Calu3 (cell line): ENCODE measurements around the gene PLK5. TPM values are rescaled to one million over a fixed set of nuclear protein-coding genes. Genes with fewer than 3 reads are reported as not detected.

Experiments used
- BruUV-seq: library from RNA; stranded (reverse); fragments of 400-500 nt; replicated peaks from 2 replicates; lab custom pipeline; 2021; lab: Mats Ljungman, UMichigan
- CTCF ChIA-PET: fragments of 300-600 bp; sonication (Branson Sonifier 250); formaldehyde crosslinking; loops from one replicate; lab custom pipeline; 2022; ENCODE audit warnings: antibody characterized with exemption; lab: Charles Lee
- DNase-seq: peaks from one replicate; pipeline ENCODE4 v3.0.0; 2022
- H3K27ac Mint-ChIP-seq: one replicate; pipeline ENCODE4 v1.8.0; 2022; ENCODE audit warnings: mixed read lengths; ENCODE audit not compliant: unreplicated experiment
- H3K27me3 Mint-ChIP-seq: one replicate; pipeline ENCODE4 v1.8.0; 2022; ENCODE audit warnings: mixed read lengths; ENCODE audit not compliant: unreplicated experiment
- H3K36me3 Mint-ChIP-seq: one replicate; pipeline ENCODE4 v1.8.0; 2022; ENCODE audit warnings: mild to moderate bottlenecking, moderate library complexity, mixed read lengths; ENCODE audit not compliant: insufficient read depth, unreplicated experiment
- H3K4me1 Mint-ChIP-seq: one replicate; pipeline ENCODE4 v1.8.0; 2022; ENCODE audit warnings: mild to moderate bottlenecking, low read depth, mixed read lengths; ENCODE audit not compliant: unreplicated experiment
- H3K4me3 Mint-ChIP-seq: one replicate; pipeline ENCODE4 v1.8.0; 2022; ENCODE audit warnings: mild to moderate bottlenecking, low read depth, moderate library complexity, mixed read lengths; ENCODE audit not compliant: unreplicated experiment
- H3K9me3 Mint-ChIP-seq: one replicate; pipeline ENCODE4 v1.8.0; 2022; ENCODE audit warnings: low read depth, mixed read lengths; ENCODE audit not compliant: unreplicated experiment
- intact Hi-C: fragments of 100-400 bp; cut with micrococcal nuclease; formaldehyde crosslinking; loops from one replicate; pipeline ENCODE4 v1.10.0; 2022; ENCODE audit not compliant: unreplicated experiment
- total RNA-seq: library from RNA; stranded (reverse); gene quantifications from 2 replicates; pipeline ENCODE4 v1.2.3, GENCODE V29; 2022
- TF ChIP-seq, protein P1 (sequence below): fragments of 200-600 bp; IDR thresholded peaks from one replicate; pipeline ENCODE4 v1.8.0; 2022; ENCODE audit warnings: antibody characterized with exemption; ENCODE audit not compliant: unreplicated experiment

Gene PLK5
- total RNA-seq, 1 experiment from 2014 or later: not detected

DNA sequence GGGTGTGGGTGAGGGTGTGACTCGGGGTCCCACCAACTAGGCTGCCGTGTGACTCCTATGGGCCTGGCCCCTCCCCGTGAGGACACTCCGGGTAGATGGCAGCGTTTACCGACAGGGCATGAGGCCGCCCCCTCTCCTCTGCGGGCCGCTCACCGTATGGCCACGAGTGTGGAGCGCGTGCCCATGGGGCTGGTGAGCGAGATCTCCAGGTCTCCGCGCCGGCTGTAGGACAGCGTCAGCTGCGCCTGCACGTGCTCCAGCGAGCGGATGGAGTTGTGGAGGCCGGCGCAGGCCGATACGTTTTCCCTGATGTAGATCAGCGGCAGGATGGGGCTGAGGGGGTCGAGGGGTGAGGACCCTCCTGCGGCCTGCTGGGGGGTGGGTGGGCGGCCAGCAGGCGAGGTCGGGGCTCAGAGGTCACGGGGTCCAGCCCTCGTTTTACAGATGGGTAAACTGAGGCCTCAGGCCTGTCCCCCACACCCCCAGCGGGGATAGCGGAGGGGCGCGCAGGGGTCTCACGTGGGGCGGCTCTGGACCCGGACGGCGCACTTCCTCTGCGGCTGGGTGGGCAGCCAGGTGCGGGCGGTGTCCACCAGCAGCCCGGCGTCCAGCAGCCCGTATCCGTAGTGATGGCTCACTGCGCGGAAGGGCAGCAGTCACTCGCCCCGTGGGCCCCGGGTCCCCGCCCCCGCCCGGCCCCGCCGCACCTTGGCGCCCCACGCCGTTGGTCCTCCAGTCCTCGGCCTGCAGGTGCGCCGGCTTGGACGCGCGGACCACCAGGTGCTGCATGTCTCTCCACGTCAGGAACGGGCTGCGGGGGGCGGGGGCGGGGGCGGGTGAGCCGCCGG lies 40.5 kb upstream of the PLK5 start:
- no TSS peak for BruUV-seq
- Mint-ChIP-seq H3K27me3 (peaks cover 15% of the 10 kb centered on the region), H3K36me3 (peaks cover 12% of the 10 kb centered on the region), H3K4me3 (no peak overlapping the region), H3K9me3 (no peaks in the 10 kb centered on the region), H3K27ac (no peak overlapping the region), H3K4me1 (no peaks in the 10 kb centered on the region)
- CTCF ChIA-PET: no interaction called here
- TF ChIP-seq, protein P1, sequence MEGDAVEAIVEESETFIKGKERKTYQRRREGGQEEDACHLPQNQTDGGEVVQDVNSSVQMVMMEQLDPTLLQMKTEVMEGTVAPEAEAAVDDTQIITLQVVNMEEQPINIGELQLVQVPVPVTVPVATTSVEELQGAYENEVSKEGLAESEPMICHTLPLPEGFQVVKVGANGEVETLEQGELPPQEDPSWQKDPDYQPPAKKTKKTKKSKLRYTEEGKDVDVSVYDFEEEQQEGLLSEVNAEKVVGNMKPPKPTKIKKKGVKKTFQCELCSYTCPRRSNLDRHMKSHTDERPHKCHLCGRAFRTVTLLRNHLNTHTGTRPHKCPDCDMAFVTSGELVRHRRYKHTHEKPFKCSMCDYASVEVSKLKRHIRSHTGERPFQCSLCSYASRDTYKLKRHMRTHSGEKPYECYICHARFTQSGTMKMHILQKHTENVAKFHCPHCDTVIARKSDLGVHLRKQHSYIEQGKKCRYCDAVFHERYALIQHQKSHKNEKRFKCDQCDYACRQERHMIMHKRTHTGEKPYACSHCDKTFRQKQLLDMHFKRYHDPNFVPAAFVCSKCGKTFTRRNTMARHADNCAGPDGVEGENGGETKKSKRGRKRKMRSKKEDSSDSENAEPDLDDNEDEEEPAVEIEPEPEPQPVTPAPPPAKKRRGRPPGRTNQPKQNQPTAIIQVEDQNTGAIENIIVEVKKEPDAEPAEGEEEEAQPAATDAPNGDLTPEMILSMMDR: no peak
- no peak for DNase-seq
- intact Hi-C loops: no loop called here

DNA sequence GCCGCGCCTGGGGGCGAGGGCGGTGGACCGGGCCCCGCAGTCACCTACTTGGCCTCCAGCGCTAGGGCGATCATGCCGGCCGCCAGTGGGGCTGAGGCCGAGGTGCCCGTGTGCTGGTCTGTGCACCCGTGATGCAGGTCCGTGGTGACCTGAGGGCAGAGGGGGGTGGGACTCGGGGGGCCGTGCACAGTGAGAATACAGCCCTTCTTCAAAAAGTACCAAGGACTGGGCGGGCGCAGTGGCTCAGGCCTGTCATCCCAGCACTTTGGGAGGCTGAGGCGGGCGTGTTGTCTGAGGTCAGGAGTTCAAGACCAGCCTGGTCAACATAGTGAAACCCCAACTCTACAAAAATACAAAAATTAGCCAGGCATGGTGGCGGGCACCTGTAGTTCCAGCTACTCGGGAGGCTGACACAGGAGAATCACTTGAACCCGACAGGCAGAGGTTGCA lies 39.9 kb upstream of the PLK5 start:
- Mint-ChIP-seq H3K27ac (no peak overlapping the region), H3K36me3 (peaks cover 6% of the 10 kb centered on the region), H3K4me3 (no peak overlapping the region), H3K9me3 (no peaks in the 10 kb centered on the region), H3K4me1 (no peaks in the 10 kb centered on the region), H3K27me3 (peaks cover 15% of the 10 kb centered on the region)
- no TSS peak for BruUV-seq
- CTCF ChIA-PET: no interaction called here
- no peak for DNase-seq
- TF ChIP-seq, protein P1: no peak
- intact Hi-C loops: no loop called here

DNA sequence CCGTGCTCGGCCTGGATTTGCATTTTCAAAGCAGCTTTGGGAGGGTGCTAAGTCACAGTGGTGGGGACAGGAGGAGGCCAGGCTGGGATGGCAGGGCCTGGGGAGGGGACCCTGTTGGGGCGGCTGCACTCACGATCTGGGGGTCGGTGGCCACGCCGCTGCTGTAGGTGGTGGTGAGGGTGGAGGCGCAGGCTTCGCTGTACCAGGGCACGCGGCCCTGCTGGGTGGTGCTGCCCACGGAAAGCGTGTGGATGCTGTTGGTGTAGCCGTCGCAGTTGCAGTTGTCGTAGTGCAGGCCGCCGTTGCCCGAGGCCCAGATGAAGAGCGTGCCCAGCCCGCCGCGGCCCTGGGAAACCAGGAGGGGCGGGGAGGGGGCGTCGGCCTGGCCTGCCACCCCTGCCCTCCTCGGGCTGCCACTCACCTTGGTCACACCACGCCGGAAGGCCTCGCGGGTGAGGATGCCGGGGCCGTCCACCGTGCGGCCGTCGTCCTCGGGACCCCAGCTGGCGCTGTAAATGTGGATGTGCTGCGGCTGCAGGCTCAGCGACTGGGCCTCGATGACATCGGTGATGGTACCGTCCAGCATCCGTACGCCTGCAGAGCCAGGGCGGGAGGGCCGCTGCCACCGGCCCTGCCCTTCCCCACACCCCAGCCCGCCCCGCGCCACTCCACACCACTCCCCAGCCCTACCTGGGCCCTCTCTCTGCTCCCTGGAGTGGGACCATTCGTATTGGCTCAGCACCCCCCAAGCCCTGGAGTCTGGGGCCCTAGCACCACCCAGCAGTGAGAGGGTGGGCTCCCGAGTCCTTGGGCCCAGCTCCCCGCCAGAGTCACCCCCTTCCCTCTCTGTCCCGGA lies 36.9 kb upstream of the PLK5 start:
- DNase-seq: no peak
- Mint-ChIP-seq H3K4me1 (peaks cover 4% of the 10 kb centered on the region), H3K9me3 (no peaks in the 10 kb centered on the region), H3K27me3 (no peaks in the 10 kb centered on the region), H3K27ac (no peak overlapping the region), H3K36me3 (peaks cover 15% of the 10 kb centered on the region), H3K4me3 (no peak overlapping the region)
- intact Hi-C loops: no loop called here
- TF ChIP-seq, protein P1: no peak
- CTCF ChIA-PET: interaction anchor here (0.6 kb wide), 1 partner anchor 23 kb away, joined by 3 read pairs; no protein-coding TSS in a partner anchor
- BruUV-seq: no TSS peak

DNA sequence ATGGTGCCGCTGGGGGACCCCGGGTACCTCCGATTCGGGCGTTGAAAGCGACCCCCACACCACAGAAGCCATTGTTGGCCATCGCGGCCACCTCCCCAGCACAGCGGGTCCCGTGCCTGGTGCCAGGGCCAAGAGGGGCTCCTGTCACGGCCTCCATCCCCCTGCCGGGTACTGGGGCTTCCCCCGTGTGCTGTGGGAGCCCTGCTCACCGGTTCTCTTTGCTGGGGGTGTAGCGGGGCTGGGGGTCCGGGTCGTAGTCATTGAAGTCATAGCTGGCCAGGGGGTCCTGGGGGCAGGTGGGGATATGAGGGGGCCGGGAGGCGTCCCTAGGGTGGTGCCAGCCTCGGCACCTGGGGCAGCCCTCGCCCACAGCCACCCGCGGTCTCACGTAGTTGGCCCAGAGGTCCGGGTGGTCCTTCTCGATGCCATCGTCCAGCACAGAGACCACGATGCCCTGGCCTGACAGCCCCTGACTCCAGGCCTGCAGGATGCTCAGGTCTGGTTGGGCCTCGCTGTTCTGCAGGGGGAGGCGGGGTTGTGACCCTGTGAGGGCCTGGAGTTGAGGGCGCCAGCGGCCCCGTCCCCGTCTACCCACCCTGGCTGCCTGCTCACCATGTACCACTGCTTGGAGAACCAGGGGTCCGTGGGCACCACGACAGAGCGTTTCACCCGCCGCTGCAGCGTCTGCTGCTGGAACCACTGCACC lies 36.1 kb upstream of the PLK5 start:
- no peak overlapping the region for H3K4me3 Mint-ChIP-seq
- H3K9me3 Mint-ChIP-seq: no peaks in the 10 kb centered on the region
- H3K4me1 Mint-ChIP-seq: peaks cover 12% of the 10 kb centered on the region
- no peaks in the 10 kb centered on the region for H3K27me3 Mint-ChIP-seq
- CTCF ChIA-PET: interaction anchor here (0.6 kb wide), 1 partner anchor 22 kb away, joined by 3 read pairs; no protein-coding TSS in a partner anchor
- TF ChIP-seq, protein P1: no peak
- H3K27ac Mint-ChIP-seq: no peak overlapping the region
- no peak for DNase-seq
- no TSS peak for BruUV-seq
- peaks cover 21% of the 10 kb centered on the region for H3K36me3 Mint-ChIP-seq
- intact Hi-C loops: no loop called here
